UCSD-AML1 (cell line): ENCODE measurements around the gene TADA2A.

Experiments used
- DNase-seq: peaks from one replicate; lab custom pipeline; 2025; ENCODE audit not compliant: unreplicated experiment; lab: John Stamatoyannopoulos, UW

TADA2A gene

GRCh38 chr17:37458805-37459204 is 52.1 kb downstream of the TADA2A start:
- no peak for DNase-seq

- no peak for DNase-seq
Observed at GRCh38 chr17:37461668-37462067, 55.0 kb downstream of the TADA2A start.

- DNase-seq, result no peak
Observed at GRCh38 chr17:37462492-37462891, 55.8 kb downstream of the TADA2A start.

- DNase-seq, result no peak
Observed at GRCh38 chr17:37463039-37463438, 56.4 kb downstream of the TADA2A start.

GRCh38 chr17:37465069-37465616 is 58.5 kb downstream of the TADA2A start:
- DNase-seq, result no peak

- no peak for DNase-seq
Observed at GRCh38 chr17:37466471-37466870, 59.8 kb downstream of the TADA2A start.

- no peak for DNase-seq
Observed at GRCh38 chr17:37470181-37470580, 63.5 kb downstream of the TADA2A start.

- DNase-seq, result no peak
Observed at GRCh38 chr17:37475731-37476420, 69.2 kb downstream of the TADA2A start.

GRCh38 chr17:37476431-37477120 is 69.9 kb downstream of the TADA2A start:
- no peak for DNase-seq

- no peak for DNase-seq
Observed at GRCh38 chr17:37478187-37478586, 71.5 kb downstream of the TADA2A start.

- no peak for DNase-seq
Observed at GRCh38 chr17:37479025-37479424, 72.3 kb downstream of the TADA2A start.

GRCh38 chr17:37480427-37480826 is 73.7 kb downstream of the TADA2A start:
- DNase-seq, result no peak

- no peak for DNase-seq
Observed at GRCh38 chr17:37481001-37481665, 74.4 kb downstream of the TADA2A start.

GRCh38 chr17:37483311-37484039 is 76.8 kb downstream of the TADA2A start:
- no peak for DNase-seq

GRCh38 chr17:37485938-37486570 is 79.4 kb downstream of the TADA2A start:
- no peak for DNase-seq

GRCh38 chr17:37488009-37488604 is 81.4 kb downstream of the TADA2A start:
- no peak for DNase-seq

- peak; percentile 37 for DNase-seq
Observed at GRCh38 chr17:37488607-37489196, 82.0 kb downstream of the TADA2A start.

GRCh38 chr17:37489197-37490001 is 82.7 kb downstream of the TADA2A start, which contains the start of gene DUSP14:
DUSP14 (plus strand) TSS chr17:37489891; CDS start chr17:37512273, 22,382 bp downstream.
- DNase-seq, result peak; percentile 85

GRCh38 chr17:37490022-37490587 is 83.4 kb downstream of the TADA2A start:
- peak; percentile 73 for DNase-seq
